Retinal pigment epithelial cell (primary cell): ENCODE measurements around the gene SCAF8.

ENCODE experiments used
- DNase-seq: peaks from one replicate; pipeline ENCODE4 v3.0.0-alpha.2; 2010; ENCODE audit warnings: low read depth
- H3K4me3 ChIP-seq: 2 replicates; pipeline ENCODE4 v1.5.1; 2011; ENCODE audit warnings: mild to moderate bottlenecking, low read length, control low read depth, moderate library complexity
- CTCF ChIP-seq: conservative IDR thresholded peaks from 2 replicates; pipeline ENCODE4 v1.5.1; 2011; ENCODE audit warnings: low read depth, low read length, control low read depth, inconsistent platforms

The SCAF8 gene

GRCh38 chr6:154749341-154749740 lies 16.1 kb downstream of the SCAF8 start:
- no peak for TF ChIP-seq CTCF
- DNase-seq: no peak
- no peak overlapping the region for H3K4me3 ChIP-seq

DNA sequence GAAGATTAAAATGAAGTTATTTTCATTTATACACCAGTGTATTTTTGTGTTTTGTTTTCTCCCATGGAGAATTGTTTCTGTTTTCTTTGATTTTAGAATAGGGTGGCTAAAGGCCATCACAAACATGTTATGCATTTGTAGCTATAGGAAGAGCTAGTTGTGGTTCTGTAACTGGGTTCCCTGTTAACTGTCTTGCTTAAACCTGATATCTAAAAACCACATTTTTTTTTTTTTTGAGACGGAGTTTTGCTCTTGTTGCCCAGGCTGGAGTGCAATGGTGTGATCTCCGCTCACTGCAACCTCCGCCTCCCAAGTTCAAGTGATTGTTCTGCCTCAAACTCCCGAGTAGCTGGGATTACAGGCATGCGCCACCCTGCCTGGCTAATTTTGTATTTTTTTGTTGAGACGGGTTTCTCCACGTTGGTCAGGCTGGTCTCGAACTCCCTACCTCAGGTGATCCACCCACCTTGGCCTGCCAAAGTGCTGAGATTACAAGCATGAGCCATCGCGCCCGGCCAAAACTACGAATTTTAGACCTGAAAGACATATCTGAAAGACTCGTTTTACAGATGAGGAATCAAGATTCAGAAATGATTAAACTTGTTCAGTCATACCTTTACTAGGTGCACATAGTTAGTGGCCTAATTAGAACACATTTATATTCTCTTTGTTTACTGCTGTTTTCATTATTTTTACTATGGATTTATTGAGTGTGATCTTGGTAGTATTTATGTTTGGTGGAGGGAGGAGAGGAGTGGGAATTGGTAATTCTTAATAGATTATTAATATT lies 18.0 kb downstream of the SCAF8 start:
- TF ChIP-seq CTCF: no peak
- H3K4me3 ChIP-seq: no peak overlapping the region
- DNase-seq: no peak

GRCh38 chr6:154752022-154752421 lies 18.8 kb downstream of the SCAF8 start:
- no peak for DNase-seq
- no peak overlapping the region for H3K4me3 ChIP-seq
- no peak for TF ChIP-seq CTCF

DNA sequence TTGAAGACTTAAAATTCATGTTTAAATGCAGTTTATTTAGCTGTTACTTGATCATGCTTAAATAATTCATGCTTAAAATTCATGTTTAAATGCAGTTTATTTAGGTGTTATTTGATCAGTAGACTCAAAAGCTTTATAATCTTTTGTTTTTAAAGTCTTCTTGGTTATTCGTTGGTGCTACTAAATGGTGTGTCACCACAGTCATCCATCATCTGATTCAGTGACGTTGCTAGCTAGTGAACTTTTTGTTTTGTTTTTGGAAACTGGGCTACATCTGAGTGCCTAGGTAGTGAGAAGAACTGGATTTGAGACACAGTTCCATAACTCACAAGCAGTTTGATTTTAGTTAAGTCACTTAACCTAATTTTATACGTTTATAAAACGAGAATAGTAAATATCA lies 20.9 kb downstream of the SCAF8 start:
- no peak for TF ChIP-seq CTCF
- DNase-seq: no peak
- no peak overlapping the region for H3K4me3 ChIP-seq

DNA sequence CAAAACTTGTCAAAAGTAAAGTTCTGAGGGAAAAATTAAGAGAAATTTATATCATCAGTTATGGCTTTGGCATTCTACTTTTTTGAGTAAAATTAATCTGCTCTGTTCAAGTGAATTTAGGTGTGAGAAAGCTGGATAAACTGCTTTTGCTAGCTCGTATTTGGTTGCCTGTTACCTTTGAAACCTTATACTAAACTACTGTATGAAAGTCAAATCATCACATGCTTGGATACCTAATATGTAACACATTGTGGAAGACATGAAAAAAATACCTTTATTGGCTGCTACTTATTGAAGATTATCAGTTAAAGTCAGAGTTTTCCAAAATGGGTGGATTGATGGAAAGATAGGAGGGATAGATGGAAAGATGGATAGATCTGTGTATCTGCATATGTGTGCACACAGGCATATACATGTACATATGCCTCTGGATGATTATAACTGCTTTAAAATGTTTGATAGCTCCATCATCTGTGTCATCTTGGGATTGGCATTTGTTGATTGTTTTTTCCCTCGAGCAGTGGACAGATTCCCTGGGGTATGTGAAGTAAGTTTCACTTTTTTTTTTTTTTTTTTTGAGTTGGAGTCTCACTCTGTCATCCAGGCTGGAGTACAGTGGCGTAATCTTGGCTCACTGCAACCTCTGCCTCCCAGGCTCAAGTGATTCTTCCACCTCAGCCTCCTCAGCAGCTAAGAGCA lies 24.3 kb downstream of the SCAF8 start:
- DNase-seq: no peak
- H3K4me3 ChIP-seq: no peak overlapping the region
- TF ChIP-seq CTCF: no peak

- TF ChIP-seq CTCF: no peak
- no peak for DNase-seq
- H3K4me3 ChIP-seq: no peak overlapping the region
Measured at GRCh38 chr6:154758125-154758524, 24.9 kb downstream of the SCAF8 start.

DNA sequence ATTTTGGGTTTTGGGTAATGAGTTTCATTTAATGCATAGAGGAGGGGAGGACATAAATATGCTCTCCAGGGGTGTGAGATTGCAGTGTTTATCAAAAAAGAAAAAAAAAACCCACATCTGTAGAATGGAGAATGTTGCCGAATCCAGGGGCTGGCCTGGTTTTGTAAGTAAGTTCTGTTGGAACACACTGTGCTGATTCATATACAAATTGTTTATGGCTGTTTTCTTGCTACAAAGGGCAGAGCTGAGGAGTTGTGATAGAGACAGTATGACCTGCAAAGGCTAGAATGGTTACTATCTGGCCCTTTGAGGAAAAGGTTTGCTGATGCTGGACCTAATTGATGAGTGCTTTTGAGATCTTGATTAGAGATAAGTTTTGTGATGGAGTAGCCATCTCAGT lies 30.4 kb downstream of the SCAF8 start:
- no peak overlapping the region for H3K4me3 ChIP-seq
- no peak for DNase-seq
- no peak for TF ChIP-seq CTCF
